ENCODE measurements around the gene AFF2.

The AFF2 gene

DNA sequence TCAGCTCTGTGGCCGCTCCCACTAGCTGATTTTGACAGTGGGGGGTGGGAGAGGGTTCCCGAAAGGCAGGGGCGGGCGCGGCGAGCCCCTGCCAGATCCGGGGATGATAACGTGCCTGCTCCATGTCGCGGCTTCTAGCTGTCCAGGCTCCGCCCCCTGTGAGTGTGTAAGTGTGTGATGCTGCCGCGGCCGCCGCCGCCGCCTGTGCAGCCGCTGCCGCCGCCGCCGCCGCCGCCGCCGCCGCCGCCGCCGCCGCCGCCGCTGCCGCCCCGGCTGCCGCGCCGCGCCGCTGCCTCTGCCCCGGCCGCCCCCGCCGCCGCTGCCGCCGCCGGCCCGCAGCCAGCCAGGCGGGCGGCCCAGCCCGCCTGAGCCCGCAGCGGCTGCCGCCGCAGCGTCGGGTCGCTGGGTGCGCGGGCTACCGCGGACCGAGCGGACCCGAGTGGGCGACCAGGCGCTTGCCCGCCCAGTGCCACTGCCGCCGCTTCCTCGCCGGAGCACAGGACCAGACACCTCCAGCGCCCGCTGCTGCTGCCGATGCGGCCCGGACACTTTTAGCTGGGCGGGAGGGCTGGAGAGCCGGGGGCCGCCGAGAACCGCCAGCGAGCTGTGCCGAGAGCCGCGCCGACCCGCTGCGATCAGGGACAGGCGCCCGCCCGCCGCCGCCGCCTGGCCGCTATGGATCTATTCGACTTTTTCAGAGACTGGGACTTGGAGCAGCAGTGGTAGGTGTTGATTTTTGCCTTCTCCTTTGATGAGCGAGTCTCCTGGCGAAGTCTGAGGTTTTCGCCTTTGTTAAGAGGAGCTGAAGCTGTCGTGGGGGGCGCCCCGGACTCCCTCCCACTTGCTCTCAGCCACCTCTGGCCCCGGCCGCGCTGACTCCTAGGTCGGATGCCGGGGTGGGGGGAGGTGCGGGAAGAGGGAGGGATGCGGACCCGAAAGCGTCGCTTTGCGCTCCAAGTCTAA, at the start of gene AFF2:
TSS of gene AFF2 (plus strand) at position 195 of the 963 bp plus-strand sequence. CDS start at position 676, 481 bp downstream.
- TF ChIP-seq GLIS3 (CRISPR knock-in tag; IDR thresholded peaks at IDR 0.05), result no peak
- TF ChIP-seq, protein P1, sequence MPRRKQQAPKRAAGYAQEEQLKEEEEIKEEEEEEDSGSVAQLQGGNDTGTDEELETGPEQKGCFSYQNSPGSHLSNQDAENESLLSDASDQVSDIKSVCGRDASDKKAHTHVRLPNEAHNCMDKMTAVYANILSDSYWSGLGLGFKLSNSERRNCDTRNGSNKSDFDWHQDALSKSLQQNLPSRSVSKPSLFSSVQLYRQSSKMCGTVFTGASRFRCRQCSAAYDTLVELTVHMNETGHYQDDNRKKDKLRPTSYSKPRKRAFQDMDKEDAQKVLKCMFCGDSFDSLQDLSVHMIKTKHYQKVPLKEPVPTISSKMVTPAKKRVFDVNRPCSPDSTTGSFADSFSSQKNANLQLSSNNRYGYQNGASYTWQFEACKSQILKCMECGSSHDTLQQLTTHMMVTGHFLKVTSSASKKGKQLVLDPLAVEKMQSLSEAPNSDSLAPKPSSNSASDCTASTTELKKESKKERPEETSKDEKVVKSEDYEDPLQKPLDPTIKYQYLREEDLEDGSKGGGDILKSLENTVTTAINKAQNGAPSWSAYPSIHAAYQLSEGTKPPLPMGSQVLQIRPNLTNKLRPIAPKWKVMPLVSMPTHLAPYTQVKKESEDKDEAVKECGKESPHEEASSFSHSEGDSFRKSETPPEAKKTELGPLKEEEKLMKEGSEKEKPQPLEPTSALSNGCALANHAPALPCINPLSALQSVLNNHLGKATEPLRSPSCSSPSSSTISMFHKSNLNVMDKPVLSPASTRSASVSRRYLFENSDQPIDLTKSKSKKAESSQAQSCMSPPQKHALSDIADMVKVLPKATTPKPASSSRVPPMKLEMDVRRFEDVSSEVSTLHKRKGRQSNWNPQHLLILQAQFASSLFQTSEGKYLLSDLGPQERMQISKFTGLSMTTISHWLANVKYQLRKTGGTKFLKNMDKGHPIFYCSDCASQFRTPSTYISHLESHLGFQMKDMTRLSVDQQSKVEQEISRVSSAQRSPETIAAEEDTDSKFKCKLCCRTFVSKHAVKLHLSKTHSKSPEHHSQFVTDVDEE (CRISPR knock-in tag; IDR thresholded peaks at IDR 0.05), result no peak
- no peak for TF ChIP-seq ZC3H10 (CRISPR knock-in tag; IDR thresholded peaks at IDR 0.05)
- TF ChIP-seq, protein P2, sequence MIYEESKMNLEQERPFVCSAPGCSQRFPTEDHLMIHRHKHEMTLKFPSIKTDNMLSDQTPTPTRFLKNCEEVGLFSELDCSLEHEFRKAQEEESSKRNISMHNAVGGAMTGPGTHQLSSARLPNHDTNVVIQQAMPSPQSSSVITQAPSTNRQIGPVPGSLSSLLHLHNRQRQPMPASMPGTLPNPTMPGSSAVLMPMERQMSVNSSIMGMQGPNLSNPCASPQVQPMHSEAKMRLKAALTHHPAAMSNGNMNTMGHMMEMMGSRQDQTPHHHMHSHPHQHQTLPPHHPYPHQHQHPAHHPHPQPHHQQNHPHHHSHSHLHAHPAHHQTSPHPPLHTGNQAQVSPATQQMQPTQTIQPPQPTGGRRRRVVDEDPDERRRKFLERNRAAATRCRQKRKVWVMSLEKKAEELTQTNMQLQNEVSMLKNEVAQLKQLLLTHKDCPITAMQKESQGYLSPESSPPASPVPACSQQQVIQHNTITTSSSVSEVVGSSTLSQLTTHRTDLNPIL (CRISPR knock-in tag; IDR thresholded peaks at IDR 0.05; ENCODE audit: low read depth), result no peak
- TF ChIP-seq ARNTL (CRISPR knock-in tag; IDR thresholded peaks at IDR 0.05; ENCODE audit: borderline replicate concordance, low read depth), result no peak
- TF ChIP-seq, protein P3, sequence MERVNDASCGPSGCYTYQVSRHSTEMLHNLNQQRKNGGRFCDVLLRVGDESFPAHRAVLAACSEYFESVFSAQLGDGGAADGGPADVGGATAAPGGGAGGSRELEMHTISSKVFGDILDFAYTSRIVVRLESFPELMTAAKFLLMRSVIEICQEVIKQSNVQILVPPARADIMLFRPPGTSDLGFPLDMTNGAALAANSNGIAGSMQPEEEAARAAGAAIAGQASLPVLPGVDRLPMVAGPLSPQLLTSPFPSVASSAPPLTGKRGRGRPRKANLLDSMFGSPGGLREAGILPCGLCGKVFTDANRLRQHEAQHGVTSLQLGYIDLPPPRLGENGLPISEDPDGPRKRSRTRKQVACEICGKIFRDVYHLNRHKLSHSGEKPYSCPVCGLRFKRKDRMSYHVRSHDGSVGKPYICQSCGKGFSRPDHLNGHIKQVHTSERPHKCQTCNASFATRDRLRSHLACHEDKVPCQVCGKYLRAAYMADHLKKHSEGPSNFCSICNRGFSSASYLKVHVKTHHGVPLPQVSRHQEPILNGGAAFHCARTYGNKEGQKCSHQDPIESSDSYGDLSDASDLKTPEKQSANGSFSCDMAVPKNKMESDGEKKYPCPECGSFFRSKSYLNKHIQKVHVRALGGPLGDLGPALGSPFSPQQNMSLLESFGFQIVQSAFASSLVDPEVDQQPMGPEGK (CRISPR knock-in tag; IDR thresholded peaks at IDR 0.05; ENCODE audit: borderline replicate concordance), result no peak
- TF ChIP-seq SNAI2 (CRISPR knock-in tag; IDR thresholded peaks at IDR 0.05), result no peak
- TF ChIP-seq ISL1 (CRISPR knock-in tag; IDR thresholded peaks at IDR 0.05), result no peak
- TF ChIP-seq ZNF8 (CRISPR knock-in tag; IDR thresholded peaks at IDR 0.05), result no peak
- TF ChIP-seq ZFP30 (CRISPR knock-in tag; IDR thresholded peaks at IDR 0.05), result no peak
- no peak for TF ChIP-seq PPARA (CRISPR knock-in tag; IDR thresholded peaks at IDR 0.05; ENCODE audit: borderline replicate concordance)
- TF ChIP-seq, protein P4, sequence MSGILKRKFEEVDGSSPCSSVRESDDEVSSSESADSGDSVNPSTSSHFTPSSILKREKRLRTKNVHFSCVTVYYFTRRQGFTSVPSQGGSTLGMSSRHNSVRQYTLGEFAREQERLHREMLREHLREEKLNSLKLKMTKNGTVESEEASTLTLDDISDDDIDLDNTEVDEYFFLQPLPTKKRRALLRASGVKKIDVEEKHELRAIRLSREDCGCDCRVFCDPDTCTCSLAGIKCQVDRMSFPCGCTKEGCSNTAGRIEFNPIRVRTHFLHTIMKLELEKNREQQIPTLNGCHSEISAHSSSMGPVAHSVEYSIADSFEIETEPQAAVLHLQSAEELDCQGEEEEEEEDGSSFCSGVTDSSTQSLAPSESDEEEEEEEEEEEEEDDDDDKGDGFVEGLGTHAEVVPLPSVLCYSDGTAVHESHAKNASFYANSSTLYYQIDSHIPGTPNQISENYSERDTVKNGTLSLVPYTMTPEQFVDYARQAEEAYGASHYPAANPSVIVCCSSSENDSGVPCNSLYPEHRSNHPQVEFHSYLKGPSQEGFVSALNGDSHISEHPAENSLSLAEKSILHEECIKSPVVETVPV (CRISPR knock-in tag; IDR thresholded peaks at IDR 0.05), result no peak
- TF ChIP-seq TOX (CRISPR knock-in tag; IDR thresholded peaks at IDR 0.05; ENCODE audit: borderline replicate concordance), result no peak
- no peak for TF ChIP-seq ZNF70 (CRISPR knock-in tag; IDR thresholded peaks at IDR 0.05)
- ATAC-seq, result peak; percentile 53

DNA sequence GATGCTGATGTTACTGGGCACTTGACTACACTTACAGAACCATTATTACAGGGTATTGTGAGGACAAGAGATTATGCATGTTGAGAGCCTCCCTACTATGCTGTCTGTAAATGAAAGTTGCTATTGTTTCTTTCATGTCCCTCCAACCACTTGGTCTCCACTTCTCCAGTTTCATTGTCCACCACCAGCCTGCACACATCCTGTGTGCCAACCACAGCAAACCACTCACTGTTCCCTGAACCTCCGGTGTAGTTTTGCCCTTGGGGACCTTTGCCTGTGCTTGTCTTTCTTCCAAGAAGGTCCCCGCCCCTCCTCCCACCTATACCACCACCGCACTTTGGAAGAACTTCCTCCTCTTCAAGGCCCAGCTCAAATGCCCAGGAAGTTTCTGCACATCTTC, 43.1 kb upstream of the AFF2 start:
- ATAC-seq, result no peak
- TF ChIP-seq, protein P2 (CRISPR knock-in tag; IDR thresholded peaks at IDR 0.05; ENCODE audit: low read depth), result no peak
- TF ChIP-seq ZFP3 (CRISPR knock-in tag; IDR thresholded peaks at IDR 0.05) (no peak), ESRRG (CRISPR knock-in tag; IDR thresholded peaks at IDR 0.05) (no peak), ARNTL (CRISPR knock-in tag; IDR thresholded peaks at IDR 0.05; ENCODE audit: borderline replicate concordance, low read depth) (no peak)
- TF ChIP-seq, protein P1 (CRISPR knock-in tag; IDR thresholded peaks at IDR 0.05), result no peak
